GM12891 (cell line): ENCODE measurements around the gene SPON2.

Experiments
- POLR2A ChIP-seq: IDR thresholded peaks from 2 replicates; pipeline ENCODE4 v1.6.1; 2011; ENCODE audit warnings: low read depth, low read length, control low read depth
- POU2F2 ChIP-seq: IDR thresholded peaks from 2 replicates; pipeline ENCODE4 v1.6.1; 2011; ENCODE audit warnings: low read depth, mild to moderate bottlenecking, control low read depth, low read length, moderate library complexity
- TAF1 ChIP-seq: IDR thresholded peaks from 2 replicates; pipeline ENCODE4 v1.6.1; 2011; ENCODE audit warnings: low read depth, low read length, control low read depth

- TF ChIP-seq POLR2A: no peak
- TF ChIP-seq TAF1: no peak
- TF ChIP-seq POU2F2: no peak
Measured at GRCh38 chr4:1139860-1140259, 32.5 kb downstream of the SPON2 start.
